Nephron (organoid): ENCODE data around the gene SSBP2.

ENCODE experiments used
- H3K27ac Mint-ChIP-seq, 3 experiments: 2 replicates each; pipeline ENCODE4 v1.8.0; 2020; ENCODE audit warnings: mixed read lengths in 3 of 3, mild to moderate bottlenecking in 2 of 3, moderate library complexity in 1 of 3
- H3K27me3 Mint-ChIP-seq: 2 replicates; pipeline ENCODE4 v1.8.0; 2021; ENCODE audit warnings: low read depth, mild to moderate bottlenecking, moderate library complexity, mixed read lengths
- H3K36me3 Mint-ChIP-seq: 2 replicates; pipeline ENCODE4 v1.8.0; 2020; ENCODE audit warnings: low read depth, mixed read lengths
- H3K4me1 Mint-ChIP-seq: 2 replicates; pipeline ENCODE4 v1.8.0; 2020; ENCODE audit warnings: mixed read lengths
- H3K4me3 Mint-ChIP-seq, 3 experiments: 2 replicates each; pipeline ENCODE4 v1.8.0; 2020; ENCODE audit warnings: mild to moderate bottlenecking in 3 of 3, mixed read lengths in 3 of 3, moderate library complexity in 2 of 3
- H3K9me3 Mint-ChIP-seq: 2 replicates; pipeline ENCODE4 v1.8.0; 2020; ENCODE audit warnings: mixed read lengths
- TF ChIP-seq, protein P1 (sequence below), 3 experiments: fragments of 200-600 bp; sonication (generic); IDR thresholded peaks; one replicate each; pipeline ENCODE4 v1.5.0; 2021; ENCODE audit warnings: antibody characterized with exemption in 3 of 3; ENCODE audit not compliant: unreplicated experiment in 3 of 3

SSBP2 gene

DNA sequence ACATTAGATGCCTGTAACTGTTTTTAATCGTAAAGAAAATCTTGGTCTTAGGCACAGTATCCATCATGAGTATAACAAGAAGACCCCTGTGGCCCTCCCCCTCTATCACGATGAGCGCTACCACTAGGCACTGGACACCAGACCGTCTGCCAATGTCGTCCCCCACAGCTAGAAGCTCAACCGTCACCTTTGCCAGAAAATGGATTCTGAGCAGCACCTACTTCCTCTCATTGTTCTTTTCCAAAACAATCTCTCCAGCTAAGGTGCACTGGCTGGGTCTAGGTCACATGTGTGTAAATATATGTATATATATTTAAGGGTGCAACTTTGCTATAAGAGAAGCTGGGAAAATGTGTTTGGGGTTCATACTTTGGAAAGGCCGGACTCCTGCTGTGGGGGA, 15.7 kb upstream of the SSBP2 start:
- Mint-ChIP-seq H3K36me3 (no peaks in the 10 kb centered on the region), H3K9me3 (peaks cover 3% of the 10 kb centered on the region), H3K4me1 (peaks cover 7% of the 10 kb centered on the region), H3K4me3 (no peak overlapping the region), H3K27me3 (no peaks in the 10 kb centered on the region), H3K27ac (no peak overlapping the region)
- TF ChIP-seq, protein P1, sequence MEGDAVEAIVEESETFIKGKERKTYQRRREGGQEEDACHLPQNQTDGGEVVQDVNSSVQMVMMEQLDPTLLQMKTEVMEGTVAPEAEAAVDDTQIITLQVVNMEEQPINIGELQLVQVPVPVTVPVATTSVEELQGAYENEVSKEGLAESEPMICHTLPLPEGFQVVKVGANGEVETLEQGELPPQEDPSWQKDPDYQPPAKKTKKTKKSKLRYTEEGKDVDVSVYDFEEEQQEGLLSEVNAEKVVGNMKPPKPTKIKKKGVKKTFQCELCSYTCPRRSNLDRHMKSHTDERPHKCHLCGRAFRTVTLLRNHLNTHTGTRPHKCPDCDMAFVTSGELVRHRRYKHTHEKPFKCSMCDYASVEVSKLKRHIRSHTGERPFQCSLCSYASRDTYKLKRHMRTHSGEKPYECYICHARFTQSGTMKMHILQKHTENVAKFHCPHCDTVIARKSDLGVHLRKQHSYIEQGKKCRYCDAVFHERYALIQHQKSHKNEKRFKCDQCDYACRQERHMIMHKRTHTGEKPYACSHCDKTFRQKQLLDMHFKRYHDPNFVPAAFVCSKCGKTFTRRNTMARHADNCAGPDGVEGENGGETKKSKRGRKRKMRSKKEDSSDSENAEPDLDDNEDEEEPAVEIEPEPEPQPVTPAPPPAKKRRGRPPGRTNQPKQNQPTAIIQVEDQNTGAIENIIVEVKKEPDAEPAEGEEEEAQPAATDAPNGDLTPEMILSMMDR (IDR thresholded peaks at IDR 0.05; ENCODE audit: unreplicated experiment in 3 of 3): no peak

DNA sequence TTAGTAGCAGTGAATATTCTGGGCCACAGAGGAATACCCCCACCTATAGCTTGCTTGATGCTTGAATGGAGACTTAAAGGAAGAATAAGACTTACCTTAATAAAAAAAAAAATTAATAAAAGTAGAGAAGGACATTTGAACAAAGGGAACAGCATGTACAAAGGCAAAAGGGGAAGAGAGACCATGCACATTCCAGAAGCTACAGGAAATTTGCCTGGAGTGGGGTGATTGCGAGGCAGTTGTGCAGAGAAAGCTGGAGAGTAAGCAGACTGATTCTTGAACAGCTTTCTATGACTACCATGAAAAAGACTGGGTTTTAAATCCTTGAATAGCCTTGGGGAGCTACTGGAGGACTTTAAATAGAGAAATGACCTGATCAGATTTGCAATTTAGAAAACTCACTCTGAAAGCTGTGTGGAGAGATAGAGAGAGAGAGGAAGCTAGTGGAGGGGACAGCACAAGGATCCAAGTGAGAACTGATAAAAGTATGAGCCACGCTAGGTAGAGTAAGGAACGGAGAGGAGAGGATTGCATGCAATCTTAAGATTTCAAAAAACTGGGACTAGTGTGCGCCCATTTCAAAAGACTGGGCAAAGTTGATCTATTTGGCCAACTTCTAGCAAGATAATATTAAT, 12.5 kb upstream of the SSBP2 start:
- Mint-ChIP-seq H3K27ac (no peak overlapping the region), H3K27me3 (no peaks in the 10 kb centered on the region)
- TF ChIP-seq, protein P1 (IDR thresholded peaks at IDR 0.05; ENCODE audit: unreplicated experiment in 3 of 3): no peak

DNA sequence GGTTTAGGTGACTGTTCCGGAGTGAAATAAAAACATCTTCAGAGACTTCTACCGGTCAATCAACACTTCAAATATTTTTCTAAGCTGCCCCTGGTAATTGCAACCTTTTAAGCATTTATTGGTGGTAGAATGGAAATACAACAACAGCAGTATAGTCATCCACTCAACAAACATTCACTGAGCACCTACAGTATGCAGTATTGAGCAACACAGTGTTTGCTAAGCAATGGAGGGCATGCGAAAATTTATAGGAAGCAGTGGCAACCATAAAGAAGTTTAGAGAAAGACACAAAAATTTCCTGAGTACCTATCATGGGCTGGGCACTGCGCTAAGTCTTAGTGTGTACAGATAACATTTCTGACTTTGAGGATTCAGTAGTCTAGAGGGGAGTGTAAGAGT, 12.0 kb upstream of the SSBP2 start:
- no peak overlapping the region for H3K27ac Mint-ChIP-seq
- H3K4me3 Mint-ChIP-seq: no peak overlapping the region
- TF ChIP-seq, protein P1 (IDR thresholded peaks at IDR 0.05; ENCODE audit: unreplicated experiment in 3 of 3): no peak
- H3K36me3 Mint-ChIP-seq: no peaks in the 10 kb centered on the region
- H3K9me3 Mint-ChIP-seq: no peaks in the 10 kb centered on the region
- peaks cover 13% of the 10 kb centered on the region for H3K4me1 Mint-ChIP-seq
- no peaks in the 10 kb centered on the region for H3K27me3 Mint-ChIP-seq

More for the DNA sequence above, 12.5 kb upstream of the SSBP2 start:
- Mint-ChIP-seq H3K36me3 (no peaks in the 10 kb centered on the region), H3K4me3 (no peak overlapping the region), H3K4me1 (peaks cover 13% of the 10 kb centered on the region), H3K9me3 (no peaks in the 10 kb centered on the region)

DNA sequence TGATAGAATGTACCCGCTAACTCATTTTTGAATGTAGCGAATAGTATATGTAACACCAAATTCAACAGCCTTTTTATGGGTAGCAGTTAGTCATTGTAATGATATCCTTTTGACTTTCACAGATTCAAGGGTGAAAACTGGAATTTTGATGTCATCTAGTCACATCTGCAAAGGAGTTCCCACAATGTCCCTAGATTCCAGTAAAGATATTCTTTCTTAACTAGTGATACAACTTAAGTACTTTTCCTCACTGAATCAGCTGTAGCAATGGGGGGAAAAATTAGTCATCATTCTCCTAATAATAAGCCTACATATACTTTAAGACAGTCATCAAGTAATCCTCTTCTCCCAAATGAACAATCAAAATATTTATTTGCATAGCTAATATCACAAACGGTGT, 11.5 kb upstream of the SSBP2 start:
- no peak overlapping the region for H3K4me3 Mint-ChIP-seq
- H3K27ac Mint-ChIP-seq: no peak overlapping the region
- H3K4me1 Mint-ChIP-seq: peaks cover 11% of the 10 kb centered on the region
- TF ChIP-seq, protein P1 (IDR thresholded peaks at IDR 0.05; ENCODE audit: unreplicated experiment in 3 of 3): no peak
- no peaks in the 10 kb centered on the region for H3K27me3 Mint-ChIP-seq
- H3K9me3 Mint-ChIP-seq: no peaks in the 10 kb centered on the region
- no peaks in the 10 kb centered on the region for H3K36me3 Mint-ChIP-seq

DNA sequence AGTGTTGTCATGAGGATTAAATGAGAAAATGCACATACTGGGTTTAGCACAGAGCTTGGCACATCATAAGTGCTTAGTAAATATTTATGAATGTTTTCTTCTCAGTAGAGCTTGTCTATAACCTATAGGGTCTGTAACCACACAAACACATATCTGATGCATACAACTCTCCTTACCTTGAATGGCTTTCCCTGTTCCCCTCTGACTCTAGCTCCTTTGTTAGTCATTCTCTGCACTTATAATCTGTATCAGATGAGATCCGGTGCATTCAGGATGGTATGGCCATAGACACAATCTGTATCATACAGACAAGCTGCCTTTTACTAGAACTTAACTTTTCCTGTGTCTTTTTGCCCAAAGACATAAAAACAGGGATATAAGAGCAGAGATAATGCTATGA, 11.1 kb upstream of the SSBP2 start:
- Mint-ChIP-seq H3K4me1 (peaks cover 7% of the 10 kb centered on the region), H3K27ac (no peak overlapping the region), H3K27me3 (no peaks in the 10 kb centered on the region), H3K9me3 (no peaks in the 10 kb centered on the region), H3K36me3 (no peaks in the 10 kb centered on the region), H3K4me3 (no peak overlapping the region)
- TF ChIP-seq, protein P1 (IDR thresholded peaks at IDR 0.05; ENCODE audit: unreplicated experiment in 3 of 3): no peak

DNA sequence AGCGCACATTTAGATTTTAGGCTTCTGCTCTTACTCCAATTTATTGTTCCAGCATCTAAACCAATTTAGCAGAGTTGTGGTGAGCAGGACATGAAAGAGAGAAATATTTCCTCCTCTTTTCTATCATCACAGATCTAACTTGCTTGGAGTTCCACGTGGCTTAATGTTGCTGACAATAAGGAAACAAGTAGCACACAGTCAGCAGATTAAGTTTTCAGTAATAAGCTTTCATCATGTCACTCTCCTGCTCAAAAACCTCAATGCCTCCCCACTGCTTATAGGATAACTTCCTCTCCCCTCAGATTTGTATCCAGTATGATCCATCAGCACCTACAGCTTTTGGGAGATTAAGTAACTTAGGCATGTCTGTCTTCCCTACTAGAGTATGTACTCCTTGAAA, 10.4 kb upstream of the SSBP2 start:
- peaks cover 6% of the 10 kb centered on the region for H3K4me1 Mint-ChIP-seq
- no peak overlapping the region for H3K4me3 Mint-ChIP-seq
- no peaks in the 10 kb centered on the region for H3K9me3 Mint-ChIP-seq
- peak overlapping the region in 1 of 3 experiments; percentile 19 for H3K27ac Mint-ChIP-seq
- H3K27me3 Mint-ChIP-seq: no peaks in the 10 kb centered on the region
- TF ChIP-seq, protein P1 (IDR thresholded peaks at IDR 0.05; ENCODE audit: unreplicated experiment in 3 of 3): no peak
- H3K36me3 Mint-ChIP-seq: no peaks in the 10 kb centered on the region
